ENCODE data around the gene DIS3L. TPM values are rescaled to one million over a fixed set of nuclear protein-coding genes. Genes with fewer than 3 reads are reported as not detected.
A peak's percentile ranks its signal among the peaks of the same experiment; 100 is the strongest.
"Not testable (repeated sequence)": the region's sequence is repeated elsewhere in the genome, so short reads cannot be mapped to it uniquely, and the experiment has no call there.

Gene DIS3L
- total RNA-seq, 1 donor from 2014 or later, result 12.4 TPM

DNA sequence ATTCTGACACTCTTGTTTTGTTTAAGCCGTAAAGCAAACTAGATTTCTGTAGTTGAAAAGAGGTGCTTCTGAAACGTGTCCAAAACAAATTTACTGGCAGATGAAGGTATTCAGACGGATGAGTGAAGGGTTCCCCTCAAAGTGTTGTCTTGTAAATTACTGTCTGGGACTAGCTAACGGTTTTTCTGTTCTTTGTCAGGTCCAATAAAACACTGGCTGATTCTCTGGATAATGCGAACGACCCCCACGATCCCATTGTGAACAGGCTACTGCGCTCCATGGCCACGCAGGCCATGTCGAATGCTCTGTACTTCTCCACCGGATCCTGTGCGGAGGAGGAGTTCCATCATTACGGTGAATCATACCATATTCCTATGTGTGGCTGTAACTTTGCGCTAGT, 35.4 kb downstream of the DIS3L start:
- Histone ChIP-seq H3K36me3 (ENCODE audit: control insufficient read depth, insufficient read depth, low read length) (peaks cover 2% of the 10 kb centered on the region), H3K27me3 (ENCODE audit: control insufficient read depth, insufficient read depth, low read length) (no peaks in the 10 kb centered on the region), H3K4me3 (ENCODE audit: low read depth, low read length) (no peak overlapping the region)
- TF ChIP-seq CTCF (IDR thresholded peaks at IDR 0.05; ENCODE audit: insufficient read depth, low read length, poor library complexity, severe bottlenecking), result no peak
- no peak for DNase-seq (ENCODE audit: low read depth)

GRCh38 chr15:66348530-66348929, 55.2 kb downstream of the DIS3L start:
- DNase-seq (ENCODE audit: low read depth); H3K27me3 ChIP-seq (ENCODE audit: control insufficient read depth, insufficient read depth, low read length); H3K36me3 ChIP-seq (ENCODE audit: control insufficient read depth, insufficient read depth, low read length); H3K4me3 ChIP-seq (ENCODE audit: low read depth, low read length): not testable (repeated sequence)

- TF ChIP-seq CTCF (IDR thresholded peaks at IDR 0.05; ENCODE audit: insufficient read depth, low read length, poor library complexity, severe bottlenecking), result no peak
- H3K27me3 ChIP-seq (ENCODE audit: control insufficient read depth, insufficient read depth, low read length), result no peaks in the 10 kb centered on the region
- H3K4me3 ChIP-seq (ENCODE audit: low read depth, low read length), result peak overlapping the region; percentile 76
- no peak for DNase-seq (ENCODE audit: low read depth)
- no peaks in the 10 kb centered on the region for H3K36me3 ChIP-seq (ENCODE audit: control insufficient read depth, insufficient read depth, low read length)
These were observed 62.6 kb downstream of the DIS3L start for GRCh38 chr15:66356077-66356358.

DNA sequence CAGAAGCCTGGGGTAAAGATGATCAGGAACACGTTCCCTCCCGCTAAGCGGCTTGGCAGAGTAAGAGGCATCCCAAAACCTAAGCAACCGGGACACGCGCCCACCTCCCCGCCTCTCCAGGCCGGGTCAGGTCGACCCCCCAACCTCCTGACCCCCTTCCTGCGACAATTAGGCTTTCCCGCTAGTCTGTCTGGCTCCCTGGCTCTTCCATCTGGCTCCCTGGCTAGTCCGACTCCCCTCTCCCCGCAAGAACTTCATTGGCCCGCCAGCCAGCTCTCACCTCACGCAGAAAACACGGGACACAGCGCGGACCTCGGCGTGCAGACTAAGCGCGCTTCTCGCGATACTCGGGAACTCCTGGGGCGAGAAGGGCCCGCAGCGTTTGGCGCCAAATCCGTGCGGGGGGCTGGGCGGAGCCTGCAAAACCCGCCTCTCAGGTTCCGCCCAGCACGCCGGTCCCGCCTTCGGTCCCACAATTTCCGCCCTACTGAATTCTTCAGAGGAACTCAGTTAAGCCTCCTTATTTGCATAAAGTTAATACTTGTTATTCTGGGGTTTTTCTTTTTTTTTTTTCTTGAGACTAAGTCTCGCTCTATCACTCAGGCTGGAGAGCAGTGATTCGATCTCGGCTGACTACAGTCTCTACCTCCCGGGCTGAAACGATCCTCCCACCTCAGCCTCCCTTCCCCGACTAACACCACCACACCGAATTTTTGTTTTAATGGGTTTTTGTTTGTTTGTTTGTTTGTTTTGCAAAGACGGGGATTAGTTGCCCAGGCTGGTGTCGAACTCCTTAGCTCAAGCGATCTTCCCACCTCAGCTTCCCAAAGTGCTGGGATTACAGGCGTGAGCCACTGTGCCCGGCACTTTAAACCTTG, 63.2 kb downstream of the DIS3L start, which contains the start of gene TIPIN:
Gene TIPIN, minus strand, starts transcription at position 327 of the 878 bp plus-strand sequence. CDS start 3,738 bp downstream, outside the sequence.
- H3K4me3 ChIP-seq (ENCODE audit: low read depth, low read length), result peak within 1 kb of the TSS; percentile 76
- no peaks in the 10 kb centered on the region for H3K27me3 ChIP-seq (ENCODE audit: control insufficient read depth, insufficient read depth, low read length)
- DNase-seq (ENCODE audit: low read depth), result peak; percentile 77
- no peak for TF ChIP-seq CTCF (IDR thresholded peaks at IDR 0.05; ENCODE audit: insufficient read depth, low read length, poor library complexity, severe bottlenecking)
- no peaks in the 10 kb centered on the region for H3K36me3 ChIP-seq (ENCODE audit: control insufficient read depth, insufficient read depth, low read length)

GRCh38 chr15:66359740-66360139, 66.4 kb downstream of the DIS3L start:
- no peak for DNase-seq (ENCODE audit: low read depth)
- Histone ChIP-seq H3K27me3 (ENCODE audit: control insufficient read depth, insufficient read depth, low read length) (no peaks in the 10 kb centered on the region), H3K36me3 (ENCODE audit: control insufficient read depth, insufficient read depth, low read length) (no peaks in the 10 kb centered on the region), H3K4me3 (ENCODE audit: low read depth, low read length) (no peak overlapping the region)
- no peak for TF ChIP-seq CTCF (IDR thresholded peaks at IDR 0.05; ENCODE audit: insufficient read depth, low read length, poor library complexity, severe bottlenecking)

DNA sequence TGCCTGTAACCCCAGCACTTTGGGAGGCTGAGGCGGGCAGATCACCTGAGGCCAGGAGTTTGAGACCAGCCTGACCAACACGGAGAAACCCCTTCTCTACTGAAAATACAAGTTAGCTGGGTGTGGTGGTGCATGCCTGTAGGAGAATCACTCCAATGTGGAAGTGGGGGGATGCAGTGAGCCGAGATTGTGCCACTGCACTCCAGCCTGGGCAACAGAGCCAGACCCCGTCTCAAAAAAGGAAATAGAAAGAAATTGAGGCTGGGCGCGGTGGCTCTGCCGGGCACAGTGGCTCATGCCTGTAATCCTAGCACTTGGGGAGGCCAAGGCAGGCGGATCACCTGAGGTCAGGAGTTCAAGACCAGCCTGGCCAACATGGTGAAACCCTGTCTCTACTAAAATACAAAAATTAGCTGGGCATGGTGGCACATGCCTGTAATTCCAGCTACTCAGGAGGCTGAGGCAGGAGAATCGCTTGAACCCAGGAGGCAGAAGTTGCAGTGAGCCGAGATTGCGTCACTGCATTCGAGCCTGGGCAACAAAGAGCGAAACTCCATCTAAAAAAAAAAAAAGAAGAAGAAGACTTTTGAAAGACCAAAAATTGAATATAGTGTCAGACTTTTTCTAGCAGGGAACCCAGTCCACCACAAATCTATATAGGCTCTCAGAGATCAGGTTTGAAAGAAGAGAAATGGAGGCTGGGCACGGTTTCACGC, 68.5 kb downstream of the DIS3L start:
- not testable (repeated sequence) for DNase-seq (ENCODE audit: low read depth); H3K4me3 ChIP-seq (ENCODE audit: low read depth, low read length); H3K36me3 ChIP-seq (ENCODE audit: control insufficient read depth, insufficient read depth, low read length); H3K27me3 ChIP-seq (ENCODE audit: control insufficient read depth, insufficient read depth, low read length)

Data from kidney epithelial cell (primary cell).